HepG2 (cell line): ENCODE results near the gene SPATA33. TPM values are rescaled to one million over a fixed set of nuclear protein-coding genes. Genes with fewer than 3 reads are reported as not detected.

Experiments used
- ATAD3A ChIP-seq: sonication (generic); formaldehyde crosslinking; IDR thresholded peaks from 2 replicates; pipeline ENCODE4 v1.4.0; 2020; ENCODE audit warnings: missing genetic modification reagents
- CBX5 ChIP-seq: sonication (generic); formaldehyde crosslinking; IDR thresholded peaks from 2 replicates; pipeline ENCODE4 v1.4.0; 2020; ENCODE audit warnings: missing genetic modification reagents, borderline replicate concordance
- EED ChIP-seq: sonication (generic); formaldehyde crosslinking; IDR thresholded peaks from 2 replicates; pipeline ENCODE4 v1.5.0; 2020; ENCODE audit warnings: mild to moderate bottlenecking, missing genetic modification reagents
- HNRNPK ChIP-seq: fragments of 200-400 bp; formaldehyde crosslinking; IDR thresholded peaks from 2 replicates; pipeline ENCODE4 v1.6.1; 2018; ENCODE audit warnings: low read length, low read depth, moderate library complexity, mild to moderate bottlenecking; ENCODE audit not compliant: poor library complexity, severe bottlenecking
- KAT2B ChIP-seq: fragments of 150-350 bp; IDR thresholded peaks from 2 replicates; pipeline ENCODE4 v1.6.1; 2014; ENCODE audit warnings: low read depth, low read length, borderline replicate concordance
- KDM4B ChIP-seq: sonication (generic); formaldehyde crosslinking; IDR thresholded peaks from 2 replicates; pipeline ENCODE4 v1.4.0; 2020; ENCODE audit warnings: missing genetic modification reagents
- MED1 ChIP-seq: sonication (generic); formaldehyde crosslinking; IDR thresholded peaks from 2 replicates; pipeline ENCODE4 v1.4.0; 2020; ENCODE audit warnings: missing genetic modification reagents
- MYC ChIP-seq: sonication (generic); formaldehyde crosslinking; IDR thresholded peaks from 2 replicates; pipeline ENCODE4 v1.9.0; 2021; ENCODE audit warnings: missing genetic modification reagents, borderline replicate concordance
- RFX3 ChIP-seq: IDR thresholded peaks from 2 replicates; pipeline ENCODE4 v1.6.1; 2016; ENCODE audit warnings: missing biosample characterization, missing genetic modification reagents
- SIX4 ChIP-seq: sonication (generic); formaldehyde crosslinking; IDR thresholded peaks from 2 replicates; pipeline ENCODE4 v1.4.0; 2020; ENCODE audit warnings: missing genetic modification reagents
- SNAPC2 ChIP-seq: sonication (generic); formaldehyde crosslinking; IDR thresholded peaks from 2 replicates; pipeline ENCODE4 v1.8.1; 2022; ENCODE audit warnings: mild to moderate bottlenecking, missing genetic modification reagents
- ZBTB1 ChIP-seq: sonication (generic); formaldehyde crosslinking; IDR thresholded peaks from 2 replicates; pipeline ENCODE4 v1.4.0; 2020; ENCODE audit warnings: missing genetic modification reagents, borderline replicate concordance
- ZC3H4 ChIP-seq: sonication (generic); formaldehyde crosslinking; IDR thresholded peaks from 2 replicates; pipeline ENCODE4 v1.4.0; 2020; ENCODE audit warnings: missing genetic modification reagents, borderline replicate concordance
- ZNF232 ChIP-seq: sonication (generic); formaldehyde crosslinking; IDR thresholded peaks from 2 replicates; pipeline ENCODE4 v1.4.0; 2020; ENCODE audit warnings: missing genetic modification reagents, borderline replicate concordance
- ZNF382 ChIP-seq: sonication (generic); formaldehyde crosslinking; IDR thresholded peaks from 2 replicates; pipeline ENCODE4 v1.5.0; 2020; ENCODE audit warnings: missing genetic modification reagents, mild to moderate bottlenecking, borderline replicate concordance
- ZNF484 ChIP-seq: sonication (generic); formaldehyde crosslinking; IDR thresholded peaks from 2 replicates; pipeline ENCODE4 v1.5.1; 2020; ENCODE audit warnings: mild to moderate bottlenecking, low read depth, missing genetic modification reagents, borderline replicate concordance
- ZNF891 ChIP-seq: sonication (generic); formaldehyde crosslinking; IDR thresholded peaks from 2 replicates; pipeline ENCODE4 v1.5.0; 2020; ENCODE audit warnings: mild to moderate bottlenecking, missing genetic modification reagents
- ZSCAN12 ChIP-seq: sonication (generic); formaldehyde crosslinking; IDR thresholded peaks from 2 replicates; pipeline ENCODE4 v1.9.0; 2021; ENCODE audit warnings: mild to moderate bottlenecking, missing genetic modification reagents
- polyA plus RNA-seq, 8 experiments: library from polyadenylated mRNA; depleted of rRNA in 3 of 8; stranded (reverse) in 7 of 8; unstranded in 1 of 8; fragments of >200 nt; fragmentation: Illumina TruSeq in 4 of 8; extraction: Trizol in 4 of 8; gene quantifications; 2 replicates each; pipeline versions ENCODE4 v1.2.1 to v1.2.3, GENCODE V29; 2011 to 2016; ENCODE audit warnings: low read depth in 4 of 8, missing spikeins in 1 of 8, mixed read lengths in 1 of 8; ENCODE audit not compliant: insufficient read depth in 1 of 8
- total RNA-seq, 5 experiments: library from RNA; depleted of rRNA; stranded (reverse); fragments of >200 nt; fragmentation: Illumina TruSeq; extraction: Trizol; gene quantifications; 2 replicates each; pipeline ENCODE4 v1.2.3, GENCODE V29; 2016; ENCODE audit warnings: low read depth in 1 of 5
- TF ChIP-seq, protein P1 (sequence below): IDR thresholded peaks from 2 replicates; pipeline ENCODE4 v1.6.1; 2016; ENCODE audit warnings: low read depth, missing genetic modification reagents, missing compliant biosample characterization
- TF ChIP-seq, protein P2 (sequence below): sonication (generic); formaldehyde crosslinking; IDR thresholded peaks from 2 replicates; pipeline ENCODE4 v1.5.0; 2020; ENCODE audit warnings: mild to moderate bottlenecking, missing genetic modification reagents
- TF ChIP-seq, protein P3 (sequence below): sonication (generic); formaldehyde crosslinking; IDR thresholded peaks from 2 replicates; pipeline ENCODE4 v1.8.0; 2022; ENCODE audit warnings: low read depth, missing genetic modification reagents

The SPATA33 gene
- total and polyA plus RNA-seq, 2 of the 13 experiments (the other 11 are each of a cell fraction or from before 2014, with no cell fraction given): 5.7 to 11.0 TPM

DNA sequence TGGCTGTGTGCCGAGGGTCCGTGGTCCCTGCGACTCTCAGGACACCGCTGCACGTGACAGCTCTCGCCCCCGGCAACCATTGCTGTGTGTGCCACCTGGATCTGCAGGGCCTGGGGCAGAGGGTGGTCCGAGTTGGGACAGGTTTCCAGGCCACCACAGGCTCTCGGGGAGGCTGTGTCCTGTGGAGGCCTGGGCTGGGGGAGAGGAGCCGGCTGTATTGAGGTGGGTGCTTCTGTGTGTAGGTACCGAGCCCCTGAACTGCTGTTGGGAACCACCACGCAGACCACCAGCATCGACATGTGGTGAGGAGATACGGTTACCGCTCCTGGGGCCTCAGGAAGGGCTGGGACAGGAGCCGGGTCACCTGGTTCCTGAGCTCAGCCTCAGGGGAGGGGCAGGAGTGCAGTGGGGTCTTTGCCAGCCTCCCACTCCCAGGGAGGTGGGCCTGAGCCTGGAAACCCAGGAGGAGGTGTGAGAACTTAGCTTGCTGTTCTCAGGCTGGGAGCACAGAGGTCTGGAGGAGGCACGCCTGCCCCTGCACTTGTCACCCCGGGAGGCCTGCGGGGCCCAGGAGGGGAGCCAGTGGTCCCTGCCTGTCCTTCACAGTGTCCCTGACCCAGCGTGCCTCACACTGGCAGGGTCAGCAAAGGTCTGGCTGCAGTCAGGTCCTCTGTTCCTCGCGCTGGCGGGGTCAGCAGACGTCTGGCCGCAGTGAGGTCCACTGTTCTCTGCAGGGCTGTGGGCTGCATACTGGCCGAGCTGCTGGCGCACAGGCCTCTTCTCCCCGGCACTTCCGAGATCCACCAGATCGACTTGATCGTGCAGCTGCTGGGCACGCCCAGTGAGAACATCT, 36.5 kb downstream of the SPATA33 start (continued):
- TF ChIP-seq, protein P1, sequence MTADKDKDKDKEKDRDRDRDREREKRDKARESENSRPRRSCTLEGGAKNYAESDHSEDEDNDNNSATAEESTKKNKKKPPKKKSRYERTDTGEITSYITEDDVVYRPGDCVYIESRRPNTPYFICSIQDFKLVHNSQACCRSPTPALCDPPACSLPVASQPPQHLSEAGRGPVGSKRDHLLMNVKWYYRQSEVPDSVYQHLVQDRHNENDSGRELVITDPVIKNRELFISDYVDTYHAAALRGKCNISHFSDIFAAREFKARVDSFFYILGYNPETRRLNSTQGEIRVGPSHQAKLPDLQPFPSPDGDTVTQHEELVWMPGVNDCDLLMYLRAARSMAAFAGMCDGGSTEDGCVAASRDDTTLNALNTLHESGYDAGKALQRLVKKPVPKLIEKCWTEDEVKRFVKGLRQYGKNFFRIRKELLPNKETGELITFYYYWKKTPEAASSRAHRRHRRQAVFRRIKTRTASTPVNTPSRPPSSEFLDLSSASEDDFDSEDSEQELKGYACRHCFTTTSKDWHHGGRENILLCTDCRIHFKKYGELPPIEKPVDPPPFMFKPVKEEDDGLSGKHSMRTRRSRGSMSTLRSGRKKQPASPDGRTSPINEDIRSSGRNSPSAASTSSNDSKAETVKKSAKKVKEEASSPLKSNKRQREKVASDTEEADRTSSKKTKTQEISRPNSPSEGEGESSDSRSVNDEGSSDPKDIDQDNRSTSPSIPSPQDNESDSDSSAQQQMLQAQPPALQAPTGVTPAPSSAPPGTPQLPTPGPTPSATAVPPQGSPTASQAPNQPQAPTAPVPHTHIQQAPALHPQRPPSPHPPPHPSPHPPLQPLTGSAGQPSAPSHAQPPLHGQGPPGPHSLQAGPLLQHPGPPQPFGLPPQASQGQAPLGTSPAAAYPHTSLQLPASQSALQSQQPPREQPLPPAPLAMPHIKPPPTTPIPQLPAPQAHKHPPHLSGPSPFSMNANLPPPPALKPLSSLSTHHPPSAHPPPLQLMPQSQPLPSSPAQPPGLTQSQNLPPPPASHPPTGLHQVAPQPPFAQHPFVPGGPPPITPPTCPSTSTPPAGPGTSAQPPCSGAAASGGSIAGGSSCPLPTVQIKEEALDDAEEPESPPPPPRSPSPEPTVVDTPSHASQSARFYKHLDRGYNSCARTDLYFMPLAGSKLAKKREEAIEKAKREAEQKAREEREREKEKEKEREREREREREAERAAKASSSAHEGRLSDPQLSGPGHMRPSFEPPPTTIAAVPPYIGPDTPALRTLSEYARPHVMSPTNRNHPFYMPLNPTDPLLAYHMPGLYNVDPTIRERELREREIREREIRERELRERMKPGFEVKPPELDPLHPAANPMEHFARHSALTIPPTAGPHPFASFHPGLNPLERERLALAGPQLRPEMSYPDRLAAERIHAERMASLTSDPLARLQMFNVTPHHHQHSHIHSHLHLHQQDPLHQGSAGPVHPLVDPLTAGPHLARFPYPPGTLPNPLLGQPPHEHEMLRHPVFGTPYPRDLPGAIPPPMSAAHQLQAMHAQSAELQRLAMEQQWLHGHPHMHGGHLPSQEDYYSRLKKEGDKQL: no peak
- peak; percentile 66 for TF ChIP-seq MED1
- TF ChIP-seq ZSCAN12 (CRISPR knock-in tag): no peak
- TF ChIP-seq KDM4B (CRISPR knock-in tag): peak; percentile 62; the same call in 1 of the 2 replicates
- 0 out of 2 replicates have a peak, but pooled peaks have one; percentile 66 for TF ChIP-seq ZBTB1 (CRISPR knock-in tag)
- TF ChIP-seq ATAD3A (CRISPR knock-in tag): no peak
- TF ChIP-seq, protein P2, sequence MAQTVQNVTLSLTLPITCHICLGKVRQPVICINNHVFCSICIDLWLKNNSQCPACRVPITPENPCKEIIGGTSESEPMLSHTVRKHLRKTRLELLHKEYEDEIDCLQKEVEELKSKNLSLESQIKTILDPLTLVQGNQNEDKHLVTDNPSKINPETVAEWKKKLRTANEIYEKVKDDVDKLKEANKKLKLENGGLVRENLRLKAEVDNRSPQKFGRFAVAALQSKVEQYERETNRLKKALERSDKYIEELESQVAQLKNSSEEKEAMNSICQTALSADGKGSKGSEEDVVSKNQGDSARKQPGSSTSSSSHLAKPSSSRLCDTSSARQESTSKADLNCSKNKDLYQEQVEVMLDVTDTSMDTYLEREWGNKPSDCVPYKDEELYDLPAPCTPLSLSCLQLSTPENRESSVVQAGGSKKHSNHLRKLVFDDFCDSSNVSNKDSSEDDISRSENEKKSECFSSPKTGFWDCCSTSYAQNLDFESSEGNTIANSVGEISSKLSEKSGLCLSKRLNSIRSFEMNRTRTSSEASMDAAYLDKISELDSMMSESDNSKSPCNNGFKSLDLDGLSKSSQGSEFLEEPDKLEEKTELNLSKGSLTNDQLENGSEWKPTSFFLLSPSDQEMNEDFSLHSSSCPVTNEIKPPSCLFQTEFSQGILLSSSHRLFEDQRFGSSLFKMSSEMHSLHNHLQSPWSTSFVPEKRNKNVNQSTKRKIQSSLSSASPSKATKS: no peak
- no peak for TF ChIP-seq CBX5 (CRISPR knock-in tag)
- no peak for TF ChIP-seq ZNF382 (CRISPR knock-in tag)
- TF ChIP-seq RFX3 (CRISPR knock-in tag): no peak
- TF ChIP-seq, protein P3, sequence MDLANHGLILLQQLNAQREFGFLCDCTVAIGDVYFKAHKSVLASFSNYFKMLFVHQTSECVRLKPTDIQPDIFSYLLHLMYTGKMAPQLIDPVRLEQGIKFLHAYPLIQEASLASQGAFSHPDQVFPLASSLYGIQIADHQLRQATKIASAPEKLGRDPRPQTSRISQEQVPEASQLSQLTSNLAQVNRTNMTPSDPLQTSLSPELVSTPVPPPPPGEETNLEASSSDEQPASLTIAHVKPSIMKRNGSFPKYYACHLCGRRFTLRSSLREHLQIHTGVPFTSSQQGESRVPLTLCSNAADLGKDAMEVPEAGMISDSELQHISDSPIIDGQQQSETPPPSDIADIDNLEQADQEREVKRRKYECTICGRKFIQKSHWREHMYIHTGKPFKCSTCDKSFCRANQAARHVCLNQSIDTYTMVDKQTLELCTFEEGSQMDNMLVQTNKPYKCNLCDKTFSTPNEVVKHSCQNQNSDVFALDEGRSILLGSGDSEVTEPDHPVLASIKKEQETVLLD: no peak
- TF ChIP-seq ZNF232 (CRISPR knock-in tag): no peak
- no peak for TF ChIP-seq ZNF484 (CRISPR knock-in tag)
- TF ChIP-seq SNAPC2: no peak
- TF ChIP-seq HNRNPK: no peak
- TF ChIP-seq SIX4 (CRISPR knock-in tag): no peak
- TF ChIP-seq ZNF891 (CRISPR knock-in tag): no peak
- TF ChIP-seq ZC3H4 (CRISPR knock-in tag): no peak
- TF ChIP-seq MYC: no peak; the same call in 1 of the 2 replicates
- TF ChIP-seq KAT2B: no peak
- no peak; the same call in 1 of the 2 replicates for TF ChIP-seq EED (CRISPR knock-in tag)
